ENCODE data around the gene SGSH.

SGSH gene

GRCh38 chr17:80225230-80225629 is 5.1 kb upstream of the SGSH start:
- no peak for DNase-seq

- DNase-seq, result no peak
Observed at GRCh38 chr17:80224683-80225082, 4.5 kb upstream of the SGSH start.

GRCh38 chr17:80223838-80224497 is 3.8 kb upstream of the SGSH start:
- peak in 3 of 4 experiments; percentile 24 to 55 (median 34) for DNase-seq

DNA sequence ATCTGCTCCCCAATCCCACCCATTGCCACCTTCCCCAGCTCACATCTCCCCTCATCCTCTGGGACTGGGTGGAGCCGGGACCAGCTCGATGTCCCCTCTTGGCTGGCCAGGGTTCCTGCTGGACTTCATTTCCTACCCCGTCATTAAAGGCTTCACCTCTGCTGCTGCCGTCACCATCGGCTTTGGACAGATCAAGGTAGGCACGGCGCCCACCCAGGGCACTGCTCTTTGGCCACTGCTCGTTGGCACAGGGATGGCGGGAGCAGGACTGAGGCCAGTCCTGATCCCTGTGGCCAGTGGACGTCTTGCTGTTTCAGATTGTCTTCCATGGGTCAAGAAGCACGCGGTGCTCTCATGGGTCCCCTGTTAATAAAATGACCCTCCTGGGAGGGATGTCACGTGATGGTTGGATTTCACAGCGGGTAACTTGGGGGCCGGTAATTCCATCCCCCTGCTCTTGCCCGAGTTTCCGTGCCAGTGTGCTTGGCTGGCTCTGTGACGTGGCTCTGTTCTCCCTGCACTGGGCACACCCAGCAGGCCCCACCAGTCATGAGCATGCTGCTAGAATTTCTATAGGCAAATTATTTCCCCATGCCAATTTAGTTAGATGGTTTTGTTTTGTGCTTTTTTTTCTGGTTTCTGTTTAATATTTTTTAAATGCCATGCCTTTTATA is 3.1 kb upstream of the SGSH start:
- no peak for DNase-seq

DNA sequence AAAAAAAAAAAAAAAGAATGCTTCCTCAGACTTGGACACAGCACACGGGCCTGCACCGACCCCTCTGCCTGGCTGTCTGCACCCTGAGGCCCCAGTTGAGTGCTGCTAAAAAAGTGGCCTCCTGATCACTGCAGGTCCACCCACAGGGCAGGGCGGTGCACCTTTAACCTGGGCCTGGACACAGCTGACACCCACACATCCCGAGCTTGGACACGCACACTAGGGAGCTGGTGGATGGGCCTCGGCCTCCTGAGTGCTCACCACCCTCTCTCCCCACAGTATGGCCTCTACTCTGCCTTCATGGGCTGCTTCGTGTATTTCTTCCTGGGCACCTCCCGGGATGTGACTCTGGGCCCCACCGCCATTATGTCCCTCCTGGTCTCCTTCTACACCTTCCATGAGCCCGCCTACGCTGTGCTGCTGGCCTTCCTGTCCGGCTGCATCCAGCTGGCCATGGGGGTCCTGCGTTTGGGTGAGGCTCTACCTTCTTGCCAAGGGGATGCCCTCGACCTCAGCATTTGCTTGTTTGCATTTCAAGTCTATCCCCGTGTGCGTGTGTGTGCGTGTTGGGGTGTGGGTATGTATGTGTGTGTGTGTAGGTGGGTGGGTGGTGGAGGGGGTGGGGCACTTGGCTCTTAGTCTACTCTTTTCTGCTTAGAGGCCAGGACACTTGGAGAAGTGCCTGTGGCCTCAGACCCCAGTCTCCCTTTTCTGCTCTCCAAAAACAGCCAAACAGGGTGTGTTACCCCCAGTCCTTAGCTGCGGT is 2.4 kb upstream of the SGSH start:
- DNase-seq, result no peak

GRCh38 chr17:80221351-80222105 is 1.4 kb upstream of the SGSH start:
- DNase-seq, result no peak

DNA sequence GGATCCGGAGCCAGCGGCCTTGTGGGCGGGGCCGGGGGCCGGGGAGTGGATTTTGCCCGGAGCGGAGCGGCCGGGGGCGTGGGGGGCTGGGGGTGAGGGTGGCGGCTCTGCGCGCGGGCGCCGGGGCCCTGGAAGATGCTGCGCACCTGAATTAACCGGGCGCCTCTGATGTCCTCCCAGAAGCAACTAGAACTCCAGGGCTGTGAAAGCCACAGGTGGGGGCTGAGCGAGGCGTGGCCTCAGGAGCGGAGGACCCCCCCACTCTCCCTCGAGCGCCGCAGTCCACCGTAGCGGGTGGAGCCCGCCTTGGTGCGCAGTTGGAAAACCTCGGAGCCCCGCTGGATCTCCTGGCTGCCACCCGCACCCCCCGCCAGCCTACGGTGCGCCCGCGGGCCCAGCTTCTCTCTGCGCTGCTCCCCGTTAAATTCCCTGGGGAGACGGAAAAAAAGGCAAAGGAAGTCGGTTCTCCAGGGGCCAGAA is 643 bp upstream of the SGSH start:
- peak in 2 of 4 experiments; percentile 34 to 39 for DNase-seq

DNA sequence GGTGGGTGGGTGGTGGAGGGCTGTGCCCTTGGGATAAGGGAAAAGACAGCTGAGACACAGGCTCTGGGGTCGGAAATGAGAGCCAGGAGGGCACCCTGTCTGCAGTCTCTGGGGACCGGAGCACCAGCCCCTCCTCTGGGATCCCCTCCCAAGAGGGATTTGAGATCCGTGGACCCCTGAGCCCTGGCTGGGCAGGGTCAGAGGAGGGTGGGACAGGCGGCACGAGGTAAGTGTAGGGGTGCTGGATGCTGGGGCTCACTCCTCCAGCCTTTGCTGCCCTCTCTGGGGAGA is 425 bp downstream of the SGSH start:
- DNase-seq, result no peak

- DNase-seq, result peak; percentile 96 to 98 (median 97)
Observed at GRCh38 chr17:80219013-80219762, 945 bp downstream of the SGSH start.

DNA sequence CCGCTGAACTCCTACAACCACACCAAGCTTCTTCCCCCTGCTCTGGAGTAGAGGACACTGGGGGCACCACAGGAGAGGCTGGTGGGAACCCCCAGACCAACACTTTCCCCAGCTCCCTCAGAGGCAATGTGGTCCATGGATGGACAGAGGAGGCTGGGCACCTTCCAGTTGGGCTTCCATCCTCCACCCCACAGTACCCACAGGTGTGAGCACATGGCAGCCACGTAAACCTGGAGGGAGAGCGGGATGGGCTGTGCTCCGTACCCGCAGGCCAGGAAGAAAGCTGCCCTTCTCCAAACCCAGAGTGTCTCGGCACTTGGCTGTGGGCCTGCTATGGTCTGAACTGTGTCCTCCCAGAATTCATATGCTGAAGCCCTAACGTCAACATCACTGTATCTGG is 1.7 kb downstream of the SGSH start:
- DNase-seq, result no peak

- DNase-seq, result no peak
Observed at GRCh38 chr17:80217703-80218362, 2.3 kb downstream of the SGSH start.

DNA sequence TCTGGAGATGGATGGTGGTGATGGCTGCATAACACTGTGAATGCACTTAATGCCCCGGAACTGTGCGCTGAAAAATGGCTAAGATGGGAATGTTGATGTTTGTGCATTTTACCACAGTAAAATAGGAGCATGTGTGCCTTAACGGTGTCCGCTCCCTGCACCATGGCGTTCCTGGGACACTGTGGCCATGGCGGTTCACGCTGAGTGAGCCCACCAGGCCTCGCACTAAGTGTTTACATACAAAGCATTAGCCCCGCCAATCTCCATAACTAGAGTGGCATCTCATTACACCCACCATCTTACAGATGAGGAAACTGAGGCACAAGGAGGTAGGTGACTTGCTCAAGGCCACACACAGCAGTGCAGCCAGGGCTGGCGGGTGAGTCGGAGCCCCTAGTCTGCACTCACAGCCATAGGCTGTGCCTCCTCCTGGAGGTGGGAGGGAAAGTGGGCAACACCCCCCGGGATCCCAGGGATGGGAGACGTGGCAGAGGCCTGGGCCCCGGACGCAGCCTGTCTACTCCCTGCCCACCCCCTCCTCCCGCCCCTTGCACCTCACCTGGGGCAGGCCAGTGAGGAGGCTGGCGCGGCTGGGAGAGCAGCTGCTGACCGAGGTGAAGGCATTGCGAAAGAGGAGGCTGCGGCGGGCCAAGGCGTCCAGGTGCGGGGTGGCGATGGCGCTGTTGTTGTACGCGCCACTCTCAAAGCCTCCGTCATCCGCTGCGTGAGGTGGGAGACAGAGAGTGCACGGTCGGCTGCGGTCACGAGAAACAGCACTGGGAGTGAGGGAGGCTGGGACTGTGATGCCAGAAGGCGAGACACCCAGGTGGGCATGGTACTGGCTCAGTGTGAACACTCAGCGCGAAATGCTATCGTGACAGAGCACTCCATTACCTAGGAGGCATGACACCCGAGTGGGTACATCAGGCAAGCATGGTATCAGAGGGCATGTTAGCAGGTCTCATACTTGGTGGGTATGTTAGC is 3.4 kb downstream of the SGSH start:
- no peak for DNase-seq

DNA sequence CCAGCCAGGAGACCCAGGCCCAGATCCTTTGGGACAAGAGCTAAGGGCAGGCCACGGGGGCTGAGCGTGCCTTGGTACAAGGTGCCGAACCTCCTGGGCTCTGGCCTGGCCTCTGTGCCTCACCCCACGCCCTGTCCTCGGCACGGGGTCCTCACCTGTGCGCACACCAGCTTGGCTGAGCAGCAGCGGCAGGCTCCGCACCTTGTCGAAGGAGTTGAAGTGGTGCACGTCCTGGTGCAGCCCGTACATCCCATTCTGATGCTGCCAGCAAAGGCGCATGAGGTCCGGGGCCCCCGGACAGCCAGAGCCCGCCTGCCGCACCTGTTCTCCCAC is 5.3 kb downstream of the SGSH start:
- DNase-seq, result no peak

DNA sequence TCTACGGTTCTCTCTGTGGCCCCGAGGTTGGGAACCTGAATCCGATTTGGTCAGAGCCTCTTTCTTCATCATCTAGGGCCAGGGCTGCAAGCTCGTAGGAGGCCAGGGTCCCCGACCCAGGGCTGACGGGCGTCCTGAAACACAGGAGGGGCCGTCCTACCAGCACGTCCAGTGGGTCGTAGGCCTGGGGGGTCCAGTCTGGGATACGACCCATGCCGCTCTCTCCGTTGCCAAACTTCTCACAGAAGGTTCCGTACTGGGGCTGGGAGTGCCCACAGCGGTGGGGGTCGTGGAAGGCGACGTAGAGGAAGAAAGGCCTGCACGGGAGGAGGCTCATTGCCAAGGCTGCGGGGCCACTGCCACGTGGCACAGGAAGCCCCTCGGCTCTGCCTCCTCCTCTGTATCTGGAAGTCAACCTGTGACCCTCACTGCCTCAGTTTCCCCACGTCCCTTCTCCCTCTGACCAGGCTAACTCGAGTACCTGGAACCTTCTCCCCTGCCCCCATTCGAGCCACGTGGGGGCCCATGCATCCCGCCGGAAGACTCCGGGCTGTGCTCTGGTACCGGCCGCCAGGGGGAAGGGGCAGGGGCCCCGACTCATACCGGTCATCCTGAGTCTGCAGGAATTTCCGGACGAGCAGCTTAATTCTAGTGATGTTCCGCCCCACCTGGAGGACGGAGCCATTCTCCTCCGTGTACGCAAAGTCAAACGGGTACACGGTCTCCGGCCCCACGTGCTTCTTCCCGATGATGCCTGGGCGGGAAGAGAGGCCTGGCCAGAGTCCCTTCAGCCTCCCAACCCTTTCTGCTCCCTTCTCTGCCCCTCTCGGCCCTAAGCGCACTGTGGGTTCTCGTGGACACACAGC is 5.9 kb downstream of the SGSH start:
- no peak for DNase-seq

- no peak for DNase-seq
Observed at GRCh38 chr17:80213643-80213975, 6.5 kb downstream of the SGSH start.

GRCh38 chr17:80212962-80213642 is 7.0 kb downstream of the SGSH start:
- peak; percentile 87 to 94 (median 92) for DNase-seq

DNA sequence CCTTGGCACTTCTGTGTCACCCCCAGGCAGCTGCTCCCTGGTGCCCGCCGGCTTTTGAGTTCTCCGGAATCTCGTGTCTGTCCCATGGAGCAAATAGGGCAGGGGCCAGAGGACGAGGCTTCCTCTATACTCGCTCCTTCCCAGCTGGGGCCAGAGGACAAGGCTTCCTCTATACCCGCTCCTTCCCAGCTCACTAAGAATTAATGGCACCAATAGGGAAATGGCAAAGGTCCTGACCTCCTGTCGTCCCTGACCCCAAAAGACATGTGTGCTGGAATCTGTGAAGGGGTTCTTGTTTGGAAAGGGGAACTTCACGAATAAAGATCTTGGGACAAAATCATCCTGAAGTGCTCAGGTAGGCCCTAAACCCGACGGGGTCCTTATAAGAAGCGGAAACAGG is 7.6 kb downstream of the SGSH start:
- peak; percentile 40 to 64 (median 61) for DNase-seq

- DNase-seq, result no peak
Observed at GRCh38 chr17:80212109-80212508, 8.0 kb downstream of the SGSH start.

All from suppressor macrophage (primary cell).